Airway epithelial cell (primary cell): Measurements from ENCODE around the gene RPL21. TPM values are rescaled to one million over a fixed set of nuclear protein-coding genes. Genes with fewer than 3 reads are reported as not detected.

ENCODE experiments used
- total RNA-seq: library from RNA; depleted of rRNA; stranded (reverse); fragments of >200 nt; gene quantifications from 2 replicates; pipeline ENCODE4 v1.2.3, GENCODE V29; 2015

RPL21 gene
- 1,217 and 1,221 TPM in 2 replicates for total RNA-seq

GRCh38 chr13:27251166-27252091 is at the start of gene RPL21:
Gene RPL21 (plus strand): TSS chr13:27251558. CDS start chr13:27253777, 2,219 bp downstream.

GRCh38 chr13:27270594-27271520 is 19.5 kb downstream of the RPL21 start, which contains the start of gene RASL11A:
Gene RASL11A (plus strand): TSS chr13:27270830. CDS start chr13:27270945, 115 bp downstream.

Other genes starting within 250 kb of the RPL21 start
- gene USP12, start 79.7 kb upstream of the RPL21 start, total RNA-seq: 7.9 and 11.0 TPM in 2 replicates
- 0.46 and 1.2 TPM in 2 replicates for gene RASL11A, start 19.3 kb downstream of the RPL21 start, total RNA-seq
- 88.9 and 99.2 TPM in 2 replicates for gene GTF3A, start 173.1 kb downstream of the RPL21 start, total RNA-seq
- 28.8 and 59.3 TPM in 2 replicates for gene MTIF3, start 199.0 kb downstream of the RPL21 start, total RNA-seq